OCI-LY7 (cell line): ENCODE results near the gene NIPAL1. TPM values are rescaled to one million over a fixed set of nuclear protein-coding genes. Genes with fewer than 3 reads are reported as not detected.

Experiments
- BruUV-seq: library from RNA; stranded (reverse); fragments of 400-500 nt; replicated peaks from 2 replicates; lab custom pipeline; 2021; lab: Mats Ljungman, UMichigan
- CTCF ChIA-PET: fragments of 300-600 bp; sonication (Branson Sonifier 250); formaldehyde crosslinking; loops from one replicate; lab custom pipeline; 2022; ENCODE audit warnings: antibody characterized with exemption; ENCODE audit not compliant: unreplicated experiment; lab: Charles Lee
- POLR2A ChIA-PET: fragments of 300-600 bp; sonication (Branson Sonifier 250); formaldehyde crosslinking; loops from one replicate; lab custom pipeline; 2022; ENCODE audit warnings: antibody characterized with exemption; lab: Charles Lee
- DNase-seq: peaks from one replicate; pipeline ENCODE4 v3.0.0-alpha.2; 2015; ENCODE audit warnings: low spot score
- H2AFZ ChIP-seq: fragments of 200-600 bp; sonication (generic), shearing (Covaris generic); 2 replicates; pipeline ENCODE4 v1.6.1; 2014; ENCODE audit warnings: mild to moderate bottlenecking, antibody characterized with exemption, low read length, moderate library complexity
- H3K27ac ChIP-seq: fragments of 200-600 bp; sonication (generic); 2 replicates; pipeline ENCODE4 v1.5.1; 2014; ENCODE audit warnings: mixed run types, low read depth, mild to moderate bottlenecking, moderate library complexity, low read length, inconsistent platforms; ENCODE audit not compliant: poor library complexity, severe bottlenecking
- H3K36me3 ChIP-seq: fragments of 200-600 bp; sonication (generic); 2 replicates; pipeline ENCODE4 v1.6.1; 2014; ENCODE audit warnings: mild to moderate bottlenecking, antibody characterized with exemption, low read length, moderate library complexity, mixed read lengths; ENCODE audit not compliant: insufficient read depth
- H3K4me1 ChIP-seq: fragments of 200-600 bp; sonication (generic); 2 replicates; pipeline ENCODE4 v1.5.1; 2014; ENCODE audit warnings: mild to moderate bottlenecking, low read length; ENCODE audit not compliant: insufficient read depth, poor library complexity, severe bottlenecking
- H3K4me2 ChIP-seq: fragments of 200-600 bp; sonication (generic); 2 replicates; pipeline ENCODE4 v1.6.1; 2014; ENCODE audit warnings: mild to moderate bottlenecking, low read length
- H3K4me3 ChIP-seq: fragments of 200-600 bp; sonication (generic); 2 replicates; pipeline ENCODE4 v1.5.1; 2014; ENCODE audit warnings: mild to moderate bottlenecking, low read depth, low read length; ENCODE audit not compliant: poor library complexity, severe bottlenecking
- H3K79me2 ChIP-seq: fragments of 200-600 bp; sonication (generic); 2 replicates; pipeline ENCODE4 v1.6.1; 2016; ENCODE audit warnings: low read depth, mild to moderate bottlenecking, low read length, moderate library complexity, mixed read lengths; ENCODE audit not compliant: insufficient read depth
- H3K9me2 ChIP-seq: fragments of 200-600 bp; sonication (generic); 2 replicates; pipeline ENCODE4 v1.6.1; 2016; ENCODE audit warnings: mild to moderate bottlenecking, low read length, mixed read lengths; ENCODE audit not compliant: insufficient read depth
- H3K9me3 ChIP-seq: fragments of 200-600 bp; sonication (generic); 2 replicates; pipeline ENCODE4 v1.6.1; 2014; ENCODE audit warnings: mild to moderate bottlenecking, mixed run types, low read length, mixed read lengths
- H4K20me1 ChIP-seq: fragments of 200-600 bp; sonication (generic); 2 replicates; pipeline ENCODE4 v1.6.1; 2014; ENCODE audit warnings: mild to moderate bottlenecking, antibody characterized with exemption, low read length, moderate library complexity, mixed read lengths; ENCODE audit not compliant: insufficient read depth
- EZH2phosphoT487 ChIP-seq: fragments of 200-600 bp; sonication (generic); IDR thresholded peaks from 2 replicates; pipeline ENCODE4 v1.6.1; 2018; ENCODE audit warnings: low read depth, borderline replicate concordance, mild to moderate bottlenecking, mixed run types, antibody characterized with exemption, low read length, moderate library complexity, mixed read lengths
- intact Hi-C: fragments of 100-400 bp; cut with micrococcal nuclease; formaldehyde crosslinking; loops from one replicate; pipeline ENCODE4 v1.10.0; 2022; ENCODE audit not compliant: unreplicated experiment
- total RNA-seq, 2 experiments: library from RNA; depleted of rRNA in 1 of 2; stranded (reverse); fragments of >200 nt in 1 of 2; shearing (Covaris generic) in 1 of 2; gene quantifications; 2 replicates each; pipeline ENCODE4 v1.2.3, GENCODE V29; 2014 to 2022
- TF ChIP-seq, protein P1 (sequence below): fragments of 200-600 bp; sonication (generic); conservative IDR thresholded peaks from 2 replicates; pipeline ENCODE4 v1.5.1; 2014; ENCODE audit warnings: mild to moderate bottlenecking, antibody characterized with exemption, low read length, moderate library complexity, mixed read lengths

Gene NIPAL1
- total RNA-seq, 2 experiments from 2014 or later: 0.28 to 1.9 TPM

DNA sequence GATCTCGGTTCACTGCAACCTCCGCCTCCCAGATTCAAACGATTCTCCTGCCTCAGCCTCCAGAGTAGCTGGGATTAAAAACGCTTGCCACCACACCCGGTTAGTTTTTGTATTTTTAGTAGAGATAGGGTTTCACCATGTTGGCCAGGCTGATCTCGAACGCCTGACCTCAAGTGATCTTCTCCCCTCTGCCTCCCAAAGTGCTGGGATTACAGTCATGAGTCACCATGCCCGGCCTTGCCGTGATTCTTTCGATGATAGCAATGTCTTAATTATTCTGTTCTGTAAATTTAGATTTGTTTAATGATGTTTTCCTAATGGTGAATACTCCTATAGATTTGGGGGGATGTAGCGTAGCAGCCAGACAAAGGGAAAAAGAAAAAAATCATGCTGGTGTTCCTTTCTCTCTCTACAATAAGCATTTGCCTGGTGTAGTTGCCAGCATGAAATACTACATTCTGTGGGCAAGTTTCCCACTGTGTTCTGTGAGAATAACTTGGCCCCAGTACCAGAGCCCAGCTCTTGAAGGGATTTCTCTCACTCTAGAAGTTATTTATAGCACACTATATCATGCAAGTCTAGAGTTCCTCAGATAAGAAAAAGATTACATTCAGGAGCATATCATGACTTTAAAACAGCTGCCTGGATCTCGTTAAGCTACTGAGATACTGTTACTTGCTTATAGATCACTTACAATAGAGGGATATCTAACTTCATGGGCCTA, 15.4 kb downstream of the NIPAL1 start:
- Histone ChIP-seq H3K9me2 (no peaks in the 10 kb centered on the region), H3K4me1 (peaks cover 58% of the 10 kb centered on the region), H2AFZ (no peak overlapping the region), H3K79me2 (no peaks in the 10 kb centered on the region), H3K9me3 (peaks cover 11% of the 10 kb centered on the region; the same call in 1 of the 2 replicates), H3K27ac (no peak overlapping the region), H4K20me1 (no peaks in the 10 kb centered on the region), H3K4me2 (no peak overlapping the region), H3K36me3 (0 out of 2 replicates have a peak, but pooled peaks cover 6% of the 10 kb centered on the region), H3K4me3 (no peak overlapping the region)
- POLR2A ChIA-PET: interaction anchor here (0.7 to 11.9 kb wide), 4 partner anchors 10 to 57 kb away, joined by 3 to 194 read pairs (median 22); no protein-coding TSS in a partner anchor
- TF ChIP-seq EZH2phosphoT487: no peak
- TF ChIP-seq, protein P1, sequence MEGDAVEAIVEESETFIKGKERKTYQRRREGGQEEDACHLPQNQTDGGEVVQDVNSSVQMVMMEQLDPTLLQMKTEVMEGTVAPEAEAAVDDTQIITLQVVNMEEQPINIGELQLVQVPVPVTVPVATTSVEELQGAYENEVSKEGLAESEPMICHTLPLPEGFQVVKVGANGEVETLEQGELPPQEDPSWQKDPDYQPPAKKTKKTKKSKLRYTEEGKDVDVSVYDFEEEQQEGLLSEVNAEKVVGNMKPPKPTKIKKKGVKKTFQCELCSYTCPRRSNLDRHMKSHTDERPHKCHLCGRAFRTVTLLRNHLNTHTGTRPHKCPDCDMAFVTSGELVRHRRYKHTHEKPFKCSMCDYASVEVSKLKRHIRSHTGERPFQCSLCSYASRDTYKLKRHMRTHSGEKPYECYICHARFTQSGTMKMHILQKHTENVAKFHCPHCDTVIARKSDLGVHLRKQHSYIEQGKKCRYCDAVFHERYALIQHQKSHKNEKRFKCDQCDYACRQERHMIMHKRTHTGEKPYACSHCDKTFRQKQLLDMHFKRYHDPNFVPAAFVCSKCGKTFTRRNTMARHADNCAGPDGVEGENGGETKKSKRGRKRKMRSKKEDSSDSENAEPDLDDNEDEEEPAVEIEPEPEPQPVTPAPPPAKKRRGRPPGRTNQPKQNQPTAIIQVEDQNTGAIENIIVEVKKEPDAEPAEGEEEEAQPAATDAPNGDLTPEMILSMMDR: no peak
- CTCF ChIA-PET: interaction anchor here (0.7 to 0.8 kb wide), 2 partner anchors 12 to 16 kb away, joined by 3 to 4 read pairs; no protein-coding TSS in a partner anchor
- DNase-seq: no peak
- intact Hi-C loops: loop anchor here (2.0 to 10.0 kb wide), 3 partner anchors 15 to 547 kb away; partner anchors contain the start of genes ATP10D and SLAIN2
- no TSS peak for BruUV-seq

- DNase-seq: no peak
- BruUV-seq: no TSS peak
- TF ChIP-seq EZH2phosphoT487: no peak
- TF ChIP-seq, protein P1: no peak
- Histone ChIP-seq H2AFZ (no peak overlapping the region), H3K79me2 (no peaks in the 10 kb centered on the region), H3K4me1 (peaks cover 66% of the 10 kb centered on the region), H3K4me3 (no peak overlapping the region), H3K4me2 (no peak overlapping the region), H3K27ac (no peak overlapping the region), H3K9me3 (peaks cover 5% of the 10 kb centered on the region; the same call in 1 of the 2 replicates), H3K9me2 (no peaks in the 10 kb centered on the region), H3K36me3 (0 out of 2 replicates have a peak, but pooled peaks cover 6% of the 10 kb centered on the region), H4K20me1 (no peaks in the 10 kb centered on the region)
- ChIA-PET CTCF (interaction anchor here (0.7 to 0.8 kb wide), 2 partner anchors 12 to 15 kb away, joined by 3 to 4 read pairs; no protein-coding TSS in a partner anchor), POLR2A (interaction anchor here (0.5 to 11.9 kb wide), 5 partner anchors 9 to 537 kb away, joined by 3 to 194 read pairs (median 8); no protein-coding TSS in a partner anchor)
- intact Hi-C loops: loop anchor here (2.0 to 10.0 kb wide), 3 partner anchors 14 to 548 kb away; partner anchors contain the start of genes ATP10D and SLAIN2
Observed at GRCh38 chr4:48032721-48033120, 16.1 kb downstream of the NIPAL1 start.
